GOT3 (cell line): ENCODE results near the gene KRTAP9-4.
"Not testable (repeated sequence)": the region's sequence is repeated elsewhere in the genome, so short reads cannot be mapped to it uniquely, and the experiment has no call there.

Experiments used
- DNase-seq: peaks from one replicate; lab custom pipeline; 2025; ENCODE audit warnings: mixed read lengths; lab: John Stamatoyannopoulos, UW

Gene KRTAP9-4

GRCh38 chr17:41249637-41250240, at the start of gene KRTAP9-4:
KRTAP9-4 (plus strand) TSS chr17:41249687; CDS start chr17:41249721, 34 bp downstream.
- not testable (repeated sequence) for DNase-seq

- no peak for DNase-seq
Observed at GRCh38 chr17:41211845-41212466, 37.5 kb upstream of the KRTAP9-4 start.

- no peak for DNase-seq
Observed at GRCh38 chr17:41212524-41213169, 36.8 kb upstream of the KRTAP9-4 start.

GRCh38 chr17:41215681-41216080, 33.8 kb upstream of the KRTAP9-4 start:
- DNase-seq, result no peak

- no peak for DNase-seq
Observed at GRCh38 chr17:41223821-41224220, 25.7 kb upstream of the KRTAP9-4 start.

GRCh38 chr17:41226051-41226450, 23.4 kb upstream of the KRTAP9-4 start:
- no peak for DNase-seq

GRCh38 chr17:41226598-41227095, 22.8 kb upstream of the KRTAP9-4 start, which contains the start of gene KRTAP9-2:
KRTAP9-2 (plus strand) TSS chr17:41226648; CDS start chr17:41226655, 7 bp downstream.
- not testable (repeated sequence) for DNase-seq

GRCh38 chr17:41230094-41230493, 19.4 kb upstream of the KRTAP9-4 start:
- DNase-seq, result no peak

- DNase-seq, result no peak
Observed at GRCh38 chr17:41231731-41232130, 17.8 kb upstream of the KRTAP9-4 start.

GRCh38 chr17:41232399-41233105, 16.9 kb upstream of the KRTAP9-4 start, which contains the start of gene KRTAP9-3:
KRTAP9-3 (plus strand) TSS chr17:41232449; CDS start chr17:41232502, 53 bp downstream.
- not testable (repeated sequence) for DNase-seq

GRCh38 chr17:41237116-41237515, 12.4 kb upstream of the KRTAP9-4 start:
- not testable (repeated sequence) for DNase-seq

- DNase-seq, result not testable (repeated sequence)
Observed at GRCh38 chr17:41237949-41238437, 11.5 kb upstream of the KRTAP9-4 start, which contains the start of gene KRTAP9-8. KRTAP9-8 (plus strand) TSS chr17:41237999; CDS start chr17:41238052, 53 bp downstream.

GRCh38 chr17:41246995-41247787, 2.3 kb upstream of the KRTAP9-4 start:
- DNase-seq, result not testable (repeated sequence)

GRCh38 chr17:41251261-41251660, 1.8 kb downstream of the KRTAP9-4 start:
- no peak for DNase-seq

GRCh38 chr17:41254861-41255260, 5.4 kb downstream of the KRTAP9-4 start:
- no peak for DNase-seq

- not testable (repeated sequence) for DNase-seq
Observed at GRCh38 chr17:41255381-41256290, 6.1 kb downstream of the KRTAP9-4 start, which contains the start of gene KRTAP9-9. KRTAP9-9 (plus strand) TSS chr17:41255384.

- no peak for DNase-seq
Observed at GRCh38 chr17:41256291-41256685, 6.8 kb downstream of the KRTAP9-4 start.

- no peak for DNase-seq
Observed at GRCh38 chr17:41258406-41258805, 8.9 kb downstream of the KRTAP9-4 start.

GRCh38 chr17:41263212-41263611, 13.7 kb downstream of the KRTAP9-4 start:
- no peak for DNase-seq

- no peak for DNase-seq
Observed at GRCh38 chr17:41264599-41264998, 15.1 kb downstream of the KRTAP9-4 start.
